CD4-positive, alpha-beta memory T cell (primary cell): ENCODE measurements around the gene DIPK1B. TPM values are rescaled to one million over a fixed set of nuclear protein-coding genes. Genes with fewer than 3 reads are reported as not detected.

Experiments
- CTCF ChIA-PET: fragments of 350-600 bp; sonication (Branson Sonifier 250); formaldehyde crosslinking; loops from one replicate; lab custom pipeline; 2021; ENCODE audit warnings: inconsistent platforms; ENCODE audit not compliant: partially characterized antibody; lab: Charles Lee
- POLR2A ChIA-PET: fragments of 350-600 bp; sonication (Branson Sonifier 250); formaldehyde crosslinking; loops from one replicate; lab custom pipeline; 2021; ENCODE audit not compliant: partially characterized antibody; lab: Charles Lee
- DNase-seq, 5 donors: peaks; one replicate each; pipeline versions ENCODE4 v3.0.0 to v3.0.0-alpha.2; 2020 to 2022; ENCODE audit warnings: mixed read lengths in 1 of 5
- H3K27ac ChIP-seq: one replicate; pipeline ENCODE4 v1.7.0; 2013; ENCODE audit warnings: low read depth, low read length
- H3K27me3 ChIP-seq: 2 replicates; pipeline ENCODE4 v1.7.0; 2013; ENCODE audit warnings: mild to moderate bottlenecking, low read length, moderate library complexity; ENCODE audit not compliant: insufficient read depth
- H3K36me3 ChIP-seq: 2 replicates; pipeline ENCODE4 v1.7.0; 2013; ENCODE audit warnings: mild to moderate bottlenecking, low read length, moderate library complexity; ENCODE audit not compliant: insufficient read depth
- H3K4me1 ChIP-seq: 2 replicates; pipeline ENCODE4 v1.7.0; 2013; ENCODE audit warnings: mild to moderate bottlenecking, low read length, moderate library complexity; ENCODE audit not compliant: insufficient read depth
- H3K4me3 ChIP-seq, 2 donors: one replicate each; pipeline ENCODE4 v1.7.0; 2013; ENCODE audit warnings: low read length in 2 of 2, mild to moderate bottlenecking in 1 of 2
- H3K9me3 ChIP-seq, 2 donors: one replicate each; pipeline ENCODE4 v1.7.0; 2013; ENCODE audit warnings: low read length in 2 of 2, control low read depth in 1 of 2; ENCODE audit not compliant: control insufficient read depth in 1 of 2
- H3K27ac Mint-ChIP-seq, 7 donors: one replicate each; pipeline ENCODE4 v1.8.0; 2020 to 2021; ENCODE audit warnings: mixed read lengths in 7 of 7, mild to moderate bottlenecking in 6 of 7, inconsistent platforms in 3 of 7, moderate library complexity in 3 of 7
- H3K27me3 Mint-ChIP-seq, 2 donors: one replicate each; pipeline ENCODE4 v1.8.0; 2020 to 2021; ENCODE audit warnings: mixed read lengths in 2 of 2
- H3K36me3 Mint-ChIP-seq, 2 donors: one replicate each; pipeline ENCODE4 v1.8.0; 2020 to 2021; ENCODE audit warnings: mixed read lengths in 2 of 2, inconsistent platforms in 1 of 2, mild to moderate bottlenecking in 1 of 2
- H3K4me1 Mint-ChIP-seq, 4 donors: one replicate each; pipeline ENCODE4 v1.8.0; 2020 to 2021; ENCODE audit warnings: mixed read lengths in 4 of 4, mild to moderate bottlenecking in 1 of 4
- H3K4me3 Mint-ChIP-seq, 8 donors: one replicate each; pipeline ENCODE4 v1.8.0; 2020 to 2021; ENCODE audit warnings: mixed read lengths in 8 of 8, mild to moderate bottlenecking in 7 of 8, moderate library complexity in 6 of 8, inconsistent platforms in 3 of 8
- H3K9me3 Mint-ChIP-seq, 8 donors: one replicate each; pipeline ENCODE4 v1.8.0; 2020 to 2021; ENCODE audit warnings: mixed read lengths in 8 of 8, mild to moderate bottlenecking in 5 of 8, inconsistent platforms in 3 of 8, moderate library complexity in 1 of 8
- intact Hi-C: fragments of 100-400 bp; cut with micrococcal nuclease; formaldehyde crosslinking; loops from one replicate; pipeline ENCODE4 v1.15.1; 2023
- polyA plus RNA-seq, 2 donors: library from polyadenylated mRNA; unstranded; fragments of 300-500 nt; fragmentation: Illumina TruSeq; gene quantifications; one replicate each; pipeline ENCODE4 v1.2.3, GENCODE V29; 2021
- total RNA-seq, 2 experiments: library from RNA; stranded (reverse); gene quantifications; one replicate each; pipeline ENCODE4 v1.2.3, GENCODE V29; 2021

The DIPK1B gene
- total and polyA plus RNA-seq, 4 experiments from 2014 or later, result not detected

- ChIA-PET POLR2A (interaction anchor here (0.6 kb wide), 1 partner anchor 310 kb away, joined by 5 read pairs; no protein-coding TSS in a partner anchor), CTCF (no interaction called here)
- no peaks in the 10 kb centered on the region for H3K36me3 Mint-ChIP-seq
- intact Hi-C loops, result no loop called here
- H3K36me3 ChIP-seq, result no peaks in the 10 kb centered on the region
- H3K27ac ChIP-seq, result no peak overlapping the region
- no peak for DNase-seq
- H3K4me1 ChIP-seq, result peaks cover 11% of the 10 kb centered on the region
- H3K9me3 Mint-ChIP-seq, result no peaks in the 10 kb centered on the region
- peak overlapping the region in 1 of 7 donors; percentile 69 for H3K27ac Mint-ChIP-seq
- H3K4me1 Mint-ChIP-seq, result peaks cover 0 to 10% (median 0%) of the 10 kb centered on the region in 4 donors
- H3K4me3 Mint-ChIP-seq, result no peak overlapping the region
- H3K27me3 ChIP-seq, result no peaks in the 10 kb centered on the region
- H3K27me3 Mint-ChIP-seq, result peaks cover 0 to 6% of the 10 kb centered on the region in 2 donors
- H3K4me3 ChIP-seq, result no peak overlapping the region
- no peaks in the 10 kb centered on the region for H3K9me3 ChIP-seq
Observed at GRCh38 chr9:136690104-136690805, 22.1 kb upstream of the DIPK1B start.

GRCh38 chr9:136690806-136691261 lies 21.5 kb upstream of the DIPK1B start:
- Histone ChIP-seq H3K4me1 (peaks cover 7% of the 10 kb centered on the region), H3K27ac (no peak overlapping the region), H3K4me3 (no peak overlapping the region), H3K36me3 (no peaks in the 10 kb centered on the region), H3K27me3 (no peaks in the 10 kb centered on the region), H3K9me3 (no peaks in the 10 kb centered on the region)
- Mint-ChIP-seq H3K27me3 (peaks cover 0 to 6% of the 10 kb centered on the region in 2 donors), H3K9me3 (no peaks in the 10 kb centered on the region), H3K4me3 (no peak overlapping the region), H3K36me3 (no peaks in the 10 kb centered on the region), H3K27ac (no peak overlapping the region), H3K4me1 (peaks cover 0 to 9% (median 0%) of the 10 kb centered on the region in 4 donors)
- intact Hi-C loops, result no loop called here
- ChIA-PET CTCF (no interaction called here), POLR2A (no interaction called here)
- DNase-seq, result no peak

- no peaks in the 10 kb centered on the region for H3K9me3 Mint-ChIP-seq
- H3K27me3 Mint-ChIP-seq, result peaks cover 0 to 6% of the 10 kb centered on the region in 2 donors
- peaks cover 0 to 3% (median 0%) of the 10 kb centered on the region in 4 donors for H3K4me1 Mint-ChIP-seq
- intact Hi-C loops, result no loop called here
- no peaks in the 10 kb centered on the region for H3K36me3 Mint-ChIP-seq
- no peak for DNase-seq
- H3K4me1 ChIP-seq, result no peaks in the 10 kb centered on the region
- H3K27me3 ChIP-seq, result no peaks in the 10 kb centered on the region
- CTCF ChIA-PET, result no interaction called here
- H3K9me3 ChIP-seq, result no peaks in the 10 kb centered on the region
- POLR2A ChIA-PET, result no interaction called here
- no peak overlapping the region for H3K27ac ChIP-seq
- no peak overlapping the region for H3K27ac Mint-ChIP-seq
- H3K36me3 ChIP-seq, result no peaks in the 10 kb centered on the region
- H3K4me3 Mint-ChIP-seq, result no peak overlapping the region
- no peak overlapping the region for H3K4me3 ChIP-seq
Observed at GRCh38 chr9:136691316-136692184, 20.8 kb upstream of the DIPK1B start.

GRCh38 chr9:136692185-136693134 lies 19.9 kb upstream of the DIPK1B start:
- CTCF ChIA-PET, result no interaction called here

GRCh38 chr9:136693135-136693489 lies 19.3 kb upstream of the DIPK1B start:
- DNase-seq, result no peak
- Histone ChIP-seq H3K27ac (no peak overlapping the region), H3K4me3 (no peak overlapping the region), H3K4me1 (no peaks in the 10 kb centered on the region), H3K27me3 (no peaks in the 10 kb centered on the region), H3K36me3 (no peaks in the 10 kb centered on the region), H3K9me3 (no peaks in the 10 kb centered on the region)
- ChIA-PET CTCF (no interaction called here), POLR2A (no interaction called here)
- Mint-ChIP-seq H3K4me3 (no peak overlapping the region), H3K4me1 (peaks cover 0 to 2% (median under 1%) of the 10 kb centered on the region in 4 donors), H3K9me3 (no peaks in the 10 kb centered on the region), H3K36me3 (no peaks in the 10 kb centered on the region), H3K27ac (peak overlapping the region in 1 of 7 donors; percentile 15), H3K27me3 (peaks cover 0 to 9% of the 10 kb centered on the region in 2 donors)
- intact Hi-C loops, result no loop called here

More at GRCh38 chr9:136692185-136693134, 19.9 kb upstream of the DIPK1B start:
- Mint-ChIP-seq H3K36me3 (no peaks in the 10 kb centered on the region), H3K4me1 (peaks cover 0 to 3% (median under 1%) of the 10 kb centered on the region in 4 donors), H3K4me3 (no peak overlapping the region), H3K27ac (peak overlapping the region in 1 of 7 donors; percentile 15), H3K27me3 (peaks cover 0 to 8% of the 10 kb centered on the region in 2 donors), H3K9me3 (no peaks in the 10 kb centered on the region)
- Histone ChIP-seq H3K4me1 (no peaks in the 10 kb centered on the region), H3K4me3 (no peak overlapping the region), H3K27ac (no peak overlapping the region), H3K9me3 (no peaks in the 10 kb centered on the region), H3K27me3 (no peaks in the 10 kb centered on the region), H3K36me3 (no peaks in the 10 kb centered on the region)
- POLR2A ChIA-PET, result no interaction called here
- intact Hi-C loops, result no loop called here
- no peak for DNase-seq

- Mint-ChIP-seq H3K27me3 (peaks cover 0 to 9% of the 10 kb centered on the region in 2 donors), H3K9me3 (no peaks in the 10 kb centered on the region), H3K4me1 (peaks cover 0 to 2% (median 0%) of the 10 kb centered on the region in 4 donors), H3K36me3 (no peaks in the 10 kb centered on the region), H3K4me3 (no peak overlapping the region), H3K27ac (peak overlapping the region in 1 of 7 donors; percentile 15)
- no peak for DNase-seq
- H3K27me3 ChIP-seq, result no peaks in the 10 kb centered on the region
- intact Hi-C loops, result no loop called here
- H3K9me3 ChIP-seq, result no peaks in the 10 kb centered on the region
- no peak overlapping the region for H3K4me3 ChIP-seq
- H3K4me1 ChIP-seq, result no peaks in the 10 kb centered on the region
- H3K36me3 ChIP-seq, result no peaks in the 10 kb centered on the region
- ChIA-PET POLR2A (no interaction called here), CTCF (no interaction called here)
- H3K27ac ChIP-seq, result no peak overlapping the region
Observed at GRCh38 chr9:136693490-136694162, 18.7 kb upstream of the DIPK1B start.
